HL-60/S4 treated with phorbol 12-myristate 13-acetate at 8.2 ng/mL for 4 days and 3 days (cell line): ENCODE measurements around the gene EEF1AKMT4.
"Not testable (repeated sequence)": the region's sequence is repeated elsewhere in the genome, so short reads cannot be mapped to it uniquely, and the experiment has no call there.

ENCODE experiments used
- in situ Hi-C: fragments of 300-500 bp; cut with MboI; formaldehyde crosslinking; loops from 2 replicates; pipeline ENCODE4 v1.15.0; 2022; ENCODE audit warnings: low sequenced_read_pairs

EEF1AKMT4 gene

DNA sequence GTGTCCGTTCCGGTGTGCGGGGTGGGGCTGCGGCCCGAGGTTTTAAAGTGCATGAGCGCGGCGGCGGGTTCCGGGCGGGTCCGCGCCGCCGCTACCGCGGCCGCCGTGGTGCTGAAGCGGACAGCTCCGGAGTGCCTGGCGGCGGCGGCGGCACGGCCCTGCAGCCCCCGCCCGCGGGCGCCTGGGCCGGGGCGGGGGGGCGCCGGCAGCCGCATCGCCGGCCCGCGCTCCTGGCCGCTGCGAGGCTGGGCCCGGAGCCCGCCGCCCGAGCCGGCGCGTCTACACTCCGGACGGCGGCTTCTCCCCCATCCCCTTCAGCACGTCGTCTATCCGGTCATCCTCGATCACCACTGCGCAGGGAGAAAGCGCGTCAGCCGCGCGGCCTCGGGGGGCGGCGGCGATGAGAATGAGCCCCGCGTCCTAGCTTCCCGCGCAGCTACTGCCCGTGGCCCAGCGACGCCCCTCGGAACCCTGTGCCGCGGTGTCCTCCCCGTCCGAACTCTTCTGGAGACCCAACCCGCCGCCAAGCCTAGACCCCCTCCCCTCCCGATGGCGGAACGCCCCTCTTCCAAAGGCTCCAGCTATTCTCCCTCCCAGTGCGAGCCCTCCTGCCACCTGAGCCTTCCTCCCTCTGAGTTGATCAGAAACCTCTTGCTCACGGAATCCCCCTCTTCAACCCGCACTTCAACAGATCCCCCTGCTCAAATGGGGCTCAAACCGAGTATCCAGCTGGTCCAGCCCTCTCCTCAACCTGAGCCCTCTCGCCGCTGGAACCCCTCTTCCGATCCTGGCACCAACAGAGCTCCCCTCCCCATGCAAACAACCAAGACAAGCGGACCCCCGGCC lies 10.6 kb downstream of the EEF1AKMT4 start:
- in situ Hi-C loops: no loop called here

- in situ Hi-C loops: no loop called here
Observed at GRCh38 chr3:184260724-184261269, 11.3 kb downstream of the EEF1AKMT4 start.

GRCh38 chr3:184261270-184261853 lies 11.9 kb downstream of the EEF1AKMT4 start, which contains the start of gene CAMK2N2:
CAMK2N2 (minus strand) TSS chr3:184261553; CDS start chr3:184261285, 268 bp downstream.
- in situ Hi-C loops: no loop called here

GRCh38 chr3:184261854-184262763 lies 12.6 kb downstream of the EEF1AKMT4 start:
- in situ Hi-C loops: no loop called here

GRCh38 chr3:184262764-184263179 lies 13.3 kb downstream of the EEF1AKMT4 start:
- in situ Hi-C loops: no loop called here

- in situ Hi-C loops: not testable (repeated sequence)
Observed at GRCh38 chr3:184267249-184267648, 17.8 kb downstream of the EEF1AKMT4 start.

GRCh38 chr3:184272269-184272668 lies 22.8 kb downstream of the EEF1AKMT4 start:
- in situ Hi-C loops: no loop called here

GRCh38 chr3:184275381-184275701 lies 25.9 kb downstream of the EEF1AKMT4 start:
- in situ Hi-C loops: no loop called here

- in situ Hi-C loops: no loop called here
Observed at GRCh38 chr3:184275961-184276910, 26.8 kb downstream of the EEF1AKMT4 start, which contains the start of gene ECE2. ECE2 (plus strand) TSS chr3:184276022; CDS start chr3:184276154, 132 bp downstream.

GRCh38 chr3:184277366-184277765 lies 27.9 kb downstream of the EEF1AKMT4 start:
- in situ Hi-C loops: no loop called here

DNA sequence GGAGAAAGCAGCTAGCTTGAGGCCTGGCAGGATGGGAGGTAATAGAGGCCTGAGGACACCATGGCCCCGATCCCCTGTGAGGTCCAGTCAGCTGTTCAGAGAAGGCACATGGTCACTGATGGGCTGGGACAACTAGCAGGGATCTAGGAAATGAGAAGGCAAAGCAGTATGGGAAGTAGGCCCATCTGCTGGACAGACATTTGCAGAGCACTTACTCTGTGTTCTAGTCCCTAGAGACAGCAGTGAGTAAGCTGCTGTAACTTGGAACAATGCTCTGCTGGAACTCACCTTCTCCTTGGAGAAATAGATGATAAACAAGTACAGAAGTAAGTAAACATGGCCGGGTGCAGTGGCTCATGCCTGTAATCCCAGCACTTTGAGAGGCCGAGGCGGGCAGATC lies 33.5 kb downstream of the EEF1AKMT4 start:
- in situ Hi-C loops: loop anchor here (10.0 kb wide), 1 partner anchor 388 kb away; no protein-coding TSS in a partner anchor

DNA sequence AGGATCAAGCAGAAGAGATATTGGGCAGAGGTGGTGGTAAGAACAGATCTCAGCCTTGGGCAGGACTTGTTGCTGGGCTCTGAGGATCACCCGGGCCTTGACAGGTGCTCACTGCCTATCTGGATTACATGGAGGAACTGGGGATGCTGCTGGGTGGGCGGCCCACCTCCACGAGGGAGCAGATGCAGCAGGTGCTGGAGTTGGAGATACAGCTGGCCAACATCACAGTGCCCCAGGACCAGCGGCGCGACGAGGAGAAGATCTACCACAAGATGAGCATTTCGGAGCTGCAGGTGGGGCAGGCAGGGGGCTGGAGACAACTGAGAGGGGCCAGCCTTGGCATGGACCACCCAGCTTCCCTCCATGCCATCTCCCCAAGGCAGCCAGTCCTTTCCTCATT lies 34.2 kb downstream of the EEF1AKMT4 start:
- in situ Hi-C loops: loop anchor here (10.0 kb wide), 1 partner anchor 389 kb away; no protein-coding TSS in a partner anchor

- in situ Hi-C loops: loop anchor here (10.0 kb wide), 1 partner anchor 390 kb away; no protein-coding TSS in a partner anchor
Observed at GRCh38 chr3:184284696-184285095, 35.2 kb downstream of the EEF1AKMT4 start.

GRCh38 chr3:184289426-184289938 lies 40.0 kb downstream of the EEF1AKMT4 start:
- in situ Hi-C loops: loop anchor here (10.0 kb wide), 1 partner anchor 395 kb away; no protein-coding TSS in a partner anchor

DNA sequence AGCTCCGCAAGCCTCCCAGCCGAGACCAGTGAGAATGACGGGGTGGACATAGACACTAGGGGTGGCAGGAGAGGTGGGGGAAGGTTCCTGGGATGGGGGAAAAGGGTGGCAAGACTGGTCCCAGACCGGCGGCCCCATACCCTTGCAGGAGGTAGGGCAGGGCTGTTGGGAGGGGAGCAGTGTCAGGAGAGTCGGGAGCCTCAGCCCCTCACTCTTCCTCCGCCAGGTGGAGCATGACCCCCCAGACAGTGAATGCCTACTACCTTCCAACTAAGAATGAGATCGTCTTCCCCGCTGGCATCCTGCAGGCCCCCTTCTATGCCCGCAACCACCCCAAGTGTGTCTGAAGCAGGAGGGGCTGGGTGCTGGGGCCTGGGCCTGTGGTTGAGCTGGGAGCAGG lies 40.9 kb downstream of the EEF1AKMT4 start:
- in situ Hi-C loops: no loop called here

GRCh38 chr3:184291044-184291737 lies 41.7 kb downstream of the EEF1AKMT4 start:
- in situ Hi-C loops: no loop called here

GRCh38 chr3:184291738-184292445 lies 42.4 kb downstream of the EEF1AKMT4 start:
- in situ Hi-C loops: no loop called here

DNA sequence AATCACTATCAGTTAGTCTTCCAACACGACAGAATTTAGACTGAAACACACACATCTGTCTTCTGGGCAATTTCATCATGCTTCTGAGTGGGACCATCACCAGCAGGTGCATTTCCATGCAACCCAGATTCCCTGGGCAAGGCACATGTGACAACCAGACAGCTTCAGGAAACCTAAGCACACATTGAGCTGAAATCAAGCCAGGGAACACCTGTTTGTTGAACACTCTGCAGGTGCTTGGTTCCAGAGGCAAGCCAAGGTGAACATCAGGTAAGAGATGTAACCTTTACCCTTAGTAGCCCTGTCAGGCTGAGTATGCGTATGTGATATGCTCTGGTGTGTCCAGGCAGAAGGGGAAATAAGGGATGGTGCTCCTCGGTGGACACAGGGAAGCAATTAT lies 46.3 kb downstream of the EEF1AKMT4 start:
- in situ Hi-C loops: no loop called here
